ENCODE data around the gene FOXJ3.

Gene FOXJ3

GRCh38 chr1:42263019-42263418 lies 72.0 kb downstream of the FOXJ3 start:
- no peak overlapping the region for H3K27ac ChIP-seq
- no peak overlapping the region for H3K4me3 ChIP-seq

- Histone ChIP-seq H3K4me3 (no peak overlapping the region), H3K27ac (no peak overlapping the region)
Measured at GRCh38 chr1:42260376-42261070, 74.5 kb downstream of the FOXJ3 start.

GRCh38 chr1:42259739-42260064 lies 75.3 kb downstream of the FOXJ3 start:
- Histone ChIP-seq H3K27ac (peak overlapping the region in 3 of 21 experiments; percentile 13 to 34 (median 22)), H3K4me3 (no peak overlapping the region)

- Histone ChIP-seq H3K4me3 (no peak overlapping the region), H3K27ac (peak overlapping the region in 3 of 21 experiments; percentile 13 to 34 (median 26))
Measured at GRCh38 chr1:42259059-42259738, 75.8 kb downstream of the FOXJ3 start.

GRCh38 chr1:42258218-42258617 lies 76.8 kb downstream of the FOXJ3 start:
- peak overlapping the region in 1 of 21 experiments; percentile 10 for H3K27ac ChIP-seq

DNA sequence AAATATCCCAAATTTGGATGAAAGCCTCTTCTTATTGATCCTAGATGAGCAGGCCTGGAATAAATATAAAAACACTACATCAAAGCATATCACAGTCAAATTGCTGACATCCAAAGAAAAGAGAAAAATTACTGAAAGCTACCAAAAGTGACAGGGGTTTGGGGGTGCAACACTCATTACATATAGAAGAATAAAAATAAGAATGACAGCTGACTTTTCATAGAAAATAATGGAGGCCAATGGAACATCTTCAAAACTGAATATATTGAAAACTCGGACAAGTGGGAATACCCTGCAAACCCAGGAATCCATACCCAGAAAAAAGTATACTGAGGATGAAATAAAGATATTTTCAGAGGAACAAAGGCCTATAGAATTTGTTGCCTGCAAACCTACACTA lies 84.0 kb downstream of the FOXJ3 start:
- H3K27ac ChIP-seq, result no peak overlapping the region

More at GRCh38 chr1:42258218-42258617, 76.8 kb downstream of the FOXJ3 start:
- H3K4me3 ChIP-seq, result no peak overlapping the region

GRCh38 chr1:42250164-42250563 lies 84.9 kb downstream of the FOXJ3 start:
- H3K27ac ChIP-seq, result no peak overlapping the region
- no peak overlapping the region for H3K4me3 ChIP-seq

More for the DNA sequence above, 84.0 kb downstream of the FOXJ3 start:
- H3K4me3 ChIP-seq, result no peak overlapping the region

DNA sequence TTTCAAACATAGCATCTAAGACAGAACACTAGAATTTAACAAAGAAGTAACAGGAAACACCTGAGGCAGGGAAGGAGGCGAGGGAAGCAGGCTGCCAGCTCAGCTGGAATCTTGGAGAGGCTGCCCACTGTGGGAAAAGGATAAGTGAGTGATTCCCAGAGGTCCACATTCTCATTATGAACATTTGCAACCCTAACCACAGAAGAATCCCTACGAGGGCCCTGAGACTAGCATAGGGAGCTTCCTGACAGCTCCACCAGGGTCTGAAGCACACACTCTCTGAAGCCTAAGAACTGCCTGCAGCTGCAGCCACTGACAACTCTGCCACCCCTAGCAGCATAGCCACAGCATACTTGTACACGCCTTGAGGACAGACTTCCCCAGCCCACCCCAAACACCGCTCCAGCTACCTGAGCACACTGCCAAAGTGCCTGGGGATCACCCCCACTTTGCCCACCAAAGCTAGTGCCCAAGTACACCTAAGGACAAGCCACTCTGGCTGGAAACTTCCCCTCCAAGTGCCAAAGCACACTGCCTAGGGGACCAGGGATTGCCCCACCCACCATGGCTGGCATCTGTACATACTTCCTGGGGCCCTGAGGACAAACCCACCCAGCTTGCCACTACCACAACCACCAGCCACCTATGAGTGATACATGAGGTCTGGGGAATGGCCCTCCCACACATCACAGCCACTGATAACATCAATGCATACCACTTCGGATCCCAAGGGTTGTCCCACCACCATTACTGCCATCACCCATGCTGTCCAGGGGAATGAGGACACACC lies 93.9 kb downstream of the FOXJ3 start:
- Histone ChIP-seq H3K27ac (peak overlapping the region in 3 of 21 experiments; percentile 30 to 53 (median 35)), H3K4me3 (no peak overlapping the region)

DNA sequence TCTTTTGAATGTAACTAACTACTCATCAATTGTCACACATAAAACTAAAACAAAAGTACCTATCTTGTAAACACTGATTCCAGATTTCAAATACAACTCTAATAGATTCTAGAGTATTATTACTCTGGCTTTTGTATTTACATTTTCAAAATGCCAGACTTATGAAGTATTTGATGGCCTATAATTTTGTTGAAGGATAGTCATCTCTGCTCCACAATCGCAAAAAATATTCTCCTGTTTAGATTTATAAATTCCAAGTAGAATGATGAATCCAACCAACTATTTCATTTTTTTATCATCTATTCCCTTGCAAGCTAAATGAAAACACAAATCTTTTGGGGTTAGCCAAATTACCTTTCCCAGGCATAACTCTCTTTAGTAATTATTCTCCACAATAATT lies 95.5 kb downstream of the FOXJ3 start:
- Histone ChIP-seq H3K27ac (no peak overlapping the region), H3K4me3 (no peak overlapping the region)

GRCh38 chr1:42239041-42239440 lies 96.0 kb downstream of the FOXJ3 start:
- H3K4me3 ChIP-seq, result no peak overlapping the region
- H3K27ac ChIP-seq, result no peak overlapping the region

- no peak overlapping the region for H3K27ac ChIP-seq
- H3K4me3 ChIP-seq, result no peak overlapping the region
Measured at GRCh38 chr1:42231253-42231652, 103.8 kb downstream of the FOXJ3 start.

DNA sequence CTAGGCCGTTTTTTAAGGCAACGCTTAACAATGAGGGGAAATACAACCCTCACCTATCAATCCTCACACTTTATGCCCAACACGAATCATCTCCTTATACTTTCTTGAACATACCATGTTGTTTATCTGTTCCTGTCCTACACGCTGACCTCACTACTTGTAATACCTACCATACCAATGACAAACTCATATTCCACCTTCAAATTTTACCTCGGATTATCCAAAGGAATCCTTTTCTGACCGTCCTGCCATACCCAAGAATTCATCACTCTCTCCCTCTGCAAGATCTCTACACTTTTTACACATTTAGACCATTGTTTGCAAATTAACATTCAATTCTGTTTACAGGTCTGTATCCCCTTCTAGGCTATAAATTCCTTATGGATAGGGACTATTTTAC lies 106.1 kb downstream of the FOXJ3 start:
- H3K4me3 ChIP-seq, result no peak overlapping the region
- no peak overlapping the region for H3K27ac ChIP-seq

- H3K27ac ChIP-seq, result no peak overlapping the region
- no peak overlapping the region for H3K4me3 ChIP-seq
Measured at GRCh38 chr1:42223036-42223435, 112.0 kb downstream of the FOXJ3 start.

DNA sequence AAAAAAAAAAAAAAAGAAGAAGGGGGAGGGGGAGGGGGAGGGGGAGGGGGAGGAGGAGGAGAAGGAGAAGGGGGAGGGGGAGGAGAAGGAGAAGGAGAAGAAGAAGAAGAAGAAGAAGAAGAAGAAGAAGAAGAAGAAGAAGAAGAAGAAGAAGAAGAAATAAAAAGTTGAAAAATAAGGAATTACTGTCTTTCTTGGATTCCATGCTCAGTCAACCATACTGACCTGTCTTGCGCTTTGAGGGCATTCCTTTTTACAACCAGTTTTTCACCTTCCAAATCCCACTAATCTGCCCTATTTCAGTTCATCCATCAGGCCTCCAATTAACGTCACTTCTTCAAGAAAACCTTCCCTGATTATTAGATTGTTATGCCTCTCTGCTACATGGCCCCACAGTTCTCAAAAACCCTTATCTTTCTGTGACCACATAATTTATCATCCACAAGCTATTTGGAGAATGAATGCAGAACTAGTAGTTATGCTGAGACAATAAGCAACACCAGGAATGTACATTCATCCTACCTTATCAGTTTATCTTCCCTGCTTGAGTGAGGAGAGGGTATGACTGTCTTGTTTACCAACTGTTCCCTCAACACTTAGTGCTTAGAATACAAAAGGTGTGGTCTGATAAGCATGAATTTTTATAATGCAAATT lies 113.0 kb downstream of the FOXJ3 start:
- Histone ChIP-seq H3K27ac (no peak overlapping the region), H3K4me3 (no peak overlapping the region)

GRCh38 chr1:42221456-42221855 lies 113.6 kb downstream of the FOXJ3 start:
- Histone ChIP-seq H3K4me3 (no peak overlapping the region), H3K27ac (no peak overlapping the region)

DNA sequence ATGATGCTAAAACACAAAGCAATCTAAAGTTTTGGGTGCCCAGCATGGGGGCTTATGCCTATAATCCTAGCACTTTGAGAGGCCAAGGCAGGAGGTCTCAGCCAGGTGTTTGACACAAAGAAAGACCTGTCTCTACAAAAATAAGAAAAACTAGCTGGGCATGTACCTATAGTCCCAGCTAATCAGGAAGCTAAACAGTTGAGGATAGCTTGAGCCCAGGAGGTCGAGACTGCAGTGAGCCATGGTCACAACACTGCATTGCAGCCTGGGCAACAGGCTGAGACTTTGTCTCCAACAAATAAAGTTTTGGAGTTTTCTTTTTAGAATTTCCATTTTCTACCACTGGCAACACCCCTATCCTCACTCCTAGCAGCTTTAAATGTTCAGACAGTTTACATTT lies 115.4 kb downstream of the FOXJ3 start:
- H3K4me3 ChIP-seq, result no peak overlapping the region
- H3K27ac ChIP-seq, result no peak overlapping the region

GRCh38 chr1:42214447-42214871 lies 120.6 kb downstream of the FOXJ3 start:
- peak overlapping the region in 1 of 21 experiments; percentile 11 for H3K27ac ChIP-seq
- no peak overlapping the region for H3K4me3 ChIP-seq

DNA sequence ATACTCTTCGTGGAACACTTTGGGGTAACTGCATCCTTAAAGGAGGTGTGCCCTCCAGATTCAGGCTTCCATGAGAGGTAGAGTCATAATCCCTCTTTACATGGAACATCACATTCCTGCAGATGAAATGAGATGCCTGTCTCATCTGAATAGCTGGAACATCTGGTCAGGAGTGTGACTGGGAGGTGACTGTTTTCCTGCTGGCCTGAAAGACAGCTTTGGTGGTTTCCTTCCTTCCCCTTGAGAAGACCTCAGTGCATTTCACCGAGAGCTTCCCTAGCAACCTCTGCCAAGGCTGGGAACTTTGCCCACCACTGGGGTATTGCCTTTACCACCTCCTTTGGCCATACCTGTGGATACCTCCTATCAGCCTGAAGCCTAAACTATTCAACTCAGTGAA lies 123.8 kb downstream of the FOXJ3 start:
- no peak overlapping the region for H3K4me3 ChIP-seq
- H3K27ac ChIP-seq, result no peak overlapping the region

DNA sequence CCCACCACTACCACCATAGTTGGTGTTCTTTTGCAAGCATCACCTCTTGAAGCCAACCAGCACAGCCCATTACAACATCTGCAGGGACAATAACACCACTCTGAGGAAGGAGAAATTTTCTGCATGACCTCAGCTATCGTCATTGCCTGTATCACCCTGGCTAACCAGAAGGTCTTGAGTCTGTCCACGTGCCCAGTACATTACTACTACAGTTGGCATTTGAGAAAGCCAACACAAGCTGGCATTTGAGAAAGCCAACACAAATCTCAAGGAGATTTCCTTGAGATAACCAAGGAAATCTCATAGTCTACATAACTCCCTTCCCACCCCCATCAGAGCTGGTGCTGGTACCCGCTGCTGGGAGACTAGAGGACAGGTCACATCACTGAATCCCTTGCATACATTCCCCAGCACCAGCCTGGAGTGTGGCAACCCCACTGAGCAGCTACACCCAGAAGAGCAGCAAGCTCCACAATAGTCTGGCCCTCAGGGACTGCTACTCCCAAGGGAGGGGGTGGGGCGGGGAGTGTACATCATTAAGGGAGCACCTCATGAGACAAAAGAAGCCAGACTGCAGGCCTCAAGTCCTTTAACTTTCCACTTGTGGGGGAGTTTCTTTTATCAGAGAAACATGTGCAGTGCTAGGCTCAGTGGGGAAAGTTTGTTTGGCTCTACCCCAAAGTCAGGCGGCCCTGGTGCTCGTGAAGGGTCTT lies 124.5 kb downstream of the FOXJ3 start:
- H3K27ac ChIP-seq, result no peak overlapping the region
- no peak overlapping the region for H3K4me3 ChIP-seq
